Central memory CD8-positive, alpha-beta T cell (primary cell): ENCODE results near the gene PCBP3.

Source experiments
- ATAC-seq: fragments of 150-1000 bp; cut with Tn5 transposase; replicated peaks from 2 replicates; pipeline ENCODE4 v1.10.0; 2022; ENCODE audit warnings: mild to moderate bottlenecking, moderate FRiP score, moderate number of reproducible peaks; ENCODE audit not compliant: poor library complexity, severe bottlenecking; ENCODE audit errors: extremely low read depth
- DNase-seq, 2 donors: peaks; one replicate each; pipeline ENCODE4 v3.0.0; 2021; ENCODE audit warnings: low spot score in 2 of 2
- H3K27ac Mint-ChIP-seq: one replicate; pipeline ENCODE4 v1.8.0; 2022; ENCODE audit warnings: low read depth, mild to moderate bottlenecking, moderate library complexity, mixed read lengths
- H3K27me3 Mint-ChIP-seq: one replicate; pipeline ENCODE4 v1.8.0; 2022; ENCODE audit warnings: mixed read lengths
- H3K36me3 Mint-ChIP-seq: one replicate; pipeline ENCODE4 v1.8.0; 2022; ENCODE audit warnings: mild to moderate bottlenecking, moderate library complexity, mixed read lengths; ENCODE audit not compliant: insufficient read depth
- H3K4me1 Mint-ChIP-seq: one replicate; pipeline ENCODE4 v1.8.0; 2022; ENCODE audit warnings: mixed read lengths
- H3K4me3 Mint-ChIP-seq: one replicate; pipeline ENCODE4 v1.8.0; 2022; ENCODE audit warnings: mild to moderate bottlenecking, moderate library complexity, mixed read lengths
- H3K9me3 Mint-ChIP-seq: one replicate; pipeline ENCODE4 v1.8.0; 2022; ENCODE audit warnings: mixed read lengths

PCBP3 gene

DNA sequence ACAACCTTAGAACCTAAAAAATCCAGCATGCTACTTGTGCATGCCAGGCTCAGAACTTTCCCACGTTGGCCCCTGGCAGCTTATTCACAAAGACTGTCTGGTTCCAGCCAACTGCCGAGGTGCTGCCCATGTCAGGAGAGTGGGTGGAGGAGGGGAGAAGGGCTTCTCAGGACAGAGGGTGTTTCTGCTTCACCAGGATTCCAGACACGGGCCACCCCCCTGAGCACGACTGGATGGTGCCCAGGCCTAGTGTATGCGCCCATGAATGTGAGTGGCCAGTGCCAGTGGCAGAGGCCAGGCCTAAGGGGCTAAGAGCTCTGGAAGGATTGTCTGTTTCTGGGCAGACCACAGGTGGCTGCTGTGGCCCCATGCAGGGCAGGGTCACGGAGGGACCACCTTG is 189.9 kb downstream of the PCBP3 start:
- Mint-ChIP-seq H3K9me3 (no peaks in the 10 kb centered on the region), H3K4me1 (no peaks in the 10 kb centered on the region), H3K36me3 (no peaks in the 10 kb centered on the region), H3K27me3 (peaks cover 14% of the 10 kb centered on the region), H3K27ac (no peak overlapping the region), H3K4me3 (no peak overlapping the region)
- ATAC-seq (no peak), DNase-seq (no peak)

DNA sequence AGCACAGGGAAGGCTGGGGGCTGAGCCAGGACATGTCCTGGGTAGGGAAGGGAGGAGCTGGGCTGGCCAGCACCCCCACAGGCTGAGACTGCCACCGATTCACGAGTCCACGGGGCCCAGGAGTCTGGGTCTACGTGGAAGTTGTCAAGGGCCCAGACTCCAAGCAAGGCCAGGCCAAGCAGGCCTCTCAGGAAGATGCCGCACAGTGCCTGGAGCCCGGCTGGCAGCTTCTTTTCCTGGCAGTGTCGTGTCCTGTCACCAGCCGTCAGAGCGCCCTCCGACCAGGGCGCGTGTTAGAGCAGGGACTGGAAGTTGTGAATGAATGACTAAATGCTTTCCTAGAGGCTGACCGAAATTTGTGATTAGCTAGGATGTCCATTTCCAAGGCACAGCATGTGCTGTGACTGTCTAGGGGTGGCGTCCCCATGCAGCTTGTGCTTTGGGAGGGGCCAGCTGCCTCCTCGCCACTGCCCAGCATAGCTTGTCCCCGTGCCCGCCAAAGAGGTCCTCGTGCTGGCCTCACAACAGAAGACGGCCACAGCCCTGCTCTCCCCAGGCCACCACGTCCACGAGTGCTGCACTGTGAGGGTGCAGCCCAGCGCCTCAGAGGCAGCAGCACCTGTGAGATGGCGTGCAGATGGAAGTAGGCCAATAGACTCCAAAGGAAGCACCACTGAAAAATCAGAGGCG is 190.6 kb downstream of the PCBP3 start:
- no peak overlapping the region for H3K27ac Mint-ChIP-seq
- H3K27me3 Mint-ChIP-seq, result peaks cover 14% of the 10 kb centered on the region
- H3K9me3 Mint-ChIP-seq, result no peaks in the 10 kb centered on the region
- no peak overlapping the region for H3K4me3 Mint-ChIP-seq
- H3K4me1 Mint-ChIP-seq, result no peaks in the 10 kb centered on the region
- ATAC-seq (no peak), DNase-seq (no peak)
- no peaks in the 10 kb centered on the region for H3K36me3 Mint-ChIP-seq

DNA sequence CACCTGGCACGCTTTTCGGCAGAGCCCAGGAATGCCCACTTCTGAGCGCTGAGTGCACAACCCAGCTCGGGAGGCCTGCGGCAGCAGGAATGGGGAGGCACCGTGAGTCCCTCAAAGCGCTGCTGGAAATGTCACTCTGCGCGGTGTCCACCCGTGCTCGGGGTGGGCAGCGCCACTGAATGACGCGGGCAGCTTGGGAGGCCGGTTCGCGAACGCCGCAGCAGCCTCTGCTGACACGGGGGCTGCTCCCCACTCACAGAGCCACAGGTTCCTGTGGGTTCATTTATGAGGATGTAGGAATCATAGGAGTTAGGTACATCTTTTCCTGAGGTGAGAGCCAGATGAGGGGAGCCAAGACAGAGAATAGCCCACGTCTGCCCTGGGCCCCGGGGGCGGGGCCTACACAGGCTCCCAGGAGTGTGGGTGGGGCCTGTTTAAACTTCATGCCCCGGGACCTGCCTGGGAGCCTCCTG is 191.3 kb downstream of the PCBP3 start:
- Mint-ChIP-seq H3K4me1 (no peaks in the 10 kb centered on the region), H3K9me3 (no peaks in the 10 kb centered on the region)

DNA sequence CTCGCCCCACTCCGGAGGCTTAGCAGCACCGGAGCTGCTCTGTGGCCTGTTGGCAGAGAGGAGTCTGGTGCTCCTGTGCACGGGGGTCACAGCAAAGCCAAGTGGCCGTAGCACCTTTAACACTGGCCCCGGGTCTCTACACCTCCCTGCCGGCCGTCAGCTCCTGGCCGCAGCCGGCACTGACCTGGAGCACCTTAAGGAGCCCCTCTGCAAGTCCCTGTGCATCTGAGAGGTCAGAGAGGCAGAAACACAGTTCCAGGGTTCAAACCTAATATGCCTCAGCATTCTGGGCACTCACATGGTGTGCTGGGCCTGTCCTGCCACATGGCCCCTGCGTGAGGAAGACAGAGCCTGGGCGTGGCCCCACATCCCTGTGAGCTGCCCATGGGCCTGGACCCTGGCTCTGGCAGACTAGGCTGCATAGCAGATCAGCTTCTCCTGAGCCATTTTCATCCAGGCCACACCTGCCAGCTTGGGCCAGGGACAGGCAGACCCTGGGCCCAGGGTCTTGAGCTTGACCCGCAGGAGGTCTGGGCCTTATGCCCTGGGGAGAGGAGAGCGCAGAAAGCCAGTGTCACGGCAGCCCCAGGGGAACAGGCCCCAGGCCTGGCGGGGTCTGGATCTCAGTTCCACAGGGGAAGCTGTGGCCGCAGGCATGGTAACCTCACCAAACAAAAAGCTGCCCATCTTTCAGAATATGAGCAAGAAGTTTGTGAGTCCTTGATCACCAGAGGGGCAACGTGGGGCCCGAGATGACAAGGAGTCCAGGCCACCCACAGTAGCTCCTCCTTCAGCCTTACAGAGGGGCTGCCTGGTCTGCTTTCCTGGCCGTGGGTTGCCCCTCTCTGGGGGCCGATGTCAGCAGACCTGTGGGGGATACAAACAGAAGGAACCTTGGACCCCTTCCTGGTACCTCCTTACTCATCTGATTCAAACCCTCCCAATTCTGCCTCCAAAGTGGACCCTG is 192.1 kb downstream of the PCBP3 start:
- H3K27me3 Mint-ChIP-seq, result peaks cover 14% of the 10 kb centered on the region
- H3K4me1 Mint-ChIP-seq, result no peaks in the 10 kb centered on the region
- no peak overlapping the region for H3K27ac Mint-ChIP-seq
- H3K9me3 Mint-ChIP-seq, result no peaks in the 10 kb centered on the region
- DNase-seq (no peak), ATAC-seq (no peak)
- no peak overlapping the region for H3K4me3 Mint-ChIP-seq
- H3K36me3 Mint-ChIP-seq, result no peaks in the 10 kb centered on the region

More for the DNA sequence above, 191.3 kb downstream of the PCBP3 start:
- DNase-seq, result no peak
- H3K27ac Mint-ChIP-seq, result no peak overlapping the region
- H3K27me3 Mint-ChIP-seq, result peaks cover 14% of the 10 kb centered on the region
- no peaks in the 10 kb centered on the region for H3K36me3 Mint-ChIP-seq
- ATAC-seq, result no peak
- no peak overlapping the region for H3K4me3 Mint-ChIP-seq

DNA sequence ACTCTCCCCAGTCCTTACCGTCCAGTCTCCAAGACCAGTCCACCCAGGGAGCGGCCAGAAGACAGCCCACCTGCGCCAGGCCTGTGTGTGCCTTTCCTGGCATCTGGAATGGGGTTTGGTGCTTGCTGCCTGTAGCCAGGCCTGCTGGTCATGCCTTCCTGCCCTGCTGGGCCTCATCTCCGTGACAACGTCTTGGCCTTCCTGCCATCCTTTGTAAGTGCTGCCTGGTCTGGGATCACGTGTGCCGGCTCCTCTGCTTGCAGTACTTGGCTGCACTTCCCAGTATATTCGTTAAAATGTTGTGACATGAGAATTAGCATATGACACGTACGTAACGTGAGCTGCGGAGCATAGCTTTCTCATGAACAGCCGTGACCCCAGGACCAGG is 192.7 kb downstream of the PCBP3 start:
- Mint-ChIP-seq H3K27ac (no peak overlapping the region), H3K9me3 (peaks cover 4% of the 10 kb centered on the region), H3K4me3 (no peak overlapping the region), H3K27me3 (peaks cover 20% of the 10 kb centered on the region), H3K36me3 (no peaks in the 10 kb centered on the region), H3K4me1 (no peaks in the 10 kb centered on the region)
- DNase-seq (no peak), ATAC-seq (no peak)

DNA sequence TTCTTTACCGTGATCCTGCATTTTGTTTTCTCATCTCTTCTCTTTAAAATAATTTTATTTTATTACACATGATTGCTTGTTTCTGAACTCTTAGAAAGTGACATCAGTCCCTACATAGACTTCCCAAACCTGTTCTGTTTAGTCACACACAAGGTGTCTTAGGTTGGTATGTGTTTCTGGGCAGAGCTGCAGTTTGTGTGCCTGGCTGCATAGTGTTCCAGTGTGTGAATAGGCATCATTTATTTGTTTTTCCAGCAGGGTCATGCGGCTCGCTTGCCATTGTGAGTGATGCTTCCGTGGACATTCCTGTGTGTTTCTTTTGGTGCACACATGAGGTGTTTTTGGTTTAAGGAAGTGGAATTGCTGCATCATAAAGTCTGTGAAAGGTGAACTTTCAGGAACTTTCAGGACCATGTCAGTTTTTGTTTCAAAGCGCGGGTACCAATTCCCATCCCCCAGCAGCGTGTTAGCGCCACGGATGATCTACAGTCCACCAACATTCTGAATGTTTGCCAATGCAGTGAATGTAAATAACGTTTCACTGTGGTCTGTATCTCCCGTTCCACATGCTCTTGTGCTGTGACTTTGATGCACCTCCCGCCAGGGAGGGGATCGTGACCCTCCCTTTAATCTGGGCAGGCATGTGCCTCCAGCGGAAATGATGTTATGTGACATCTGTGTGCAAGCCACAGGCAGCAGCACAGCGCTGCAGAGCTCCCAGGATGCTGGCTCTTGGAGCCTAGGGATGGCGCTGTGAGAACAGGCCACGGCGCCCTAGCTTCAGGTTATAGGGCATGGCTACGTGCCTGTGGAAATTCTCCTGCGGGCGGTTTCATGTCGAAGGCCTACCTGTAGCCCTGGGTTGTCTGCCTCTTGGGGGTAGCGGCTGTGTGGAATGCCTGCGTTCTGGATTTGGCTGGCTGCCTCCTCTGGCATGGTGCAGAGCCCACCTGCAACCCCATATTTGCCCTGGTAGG is 193.5 kb downstream of the PCBP3 start:
- DNase-seq (no peak), ATAC-seq (no peak)
- Mint-ChIP-seq H3K27me3 (peaks cover 20% of the 10 kb centered on the region), H3K9me3 (peaks cover 6% of the 10 kb centered on the region), H3K36me3 (no peaks in the 10 kb centered on the region), H3K4me3 (no peak overlapping the region), H3K4me1 (no peaks in the 10 kb centered on the region), H3K27ac (no peak overlapping the region)

DNA sequence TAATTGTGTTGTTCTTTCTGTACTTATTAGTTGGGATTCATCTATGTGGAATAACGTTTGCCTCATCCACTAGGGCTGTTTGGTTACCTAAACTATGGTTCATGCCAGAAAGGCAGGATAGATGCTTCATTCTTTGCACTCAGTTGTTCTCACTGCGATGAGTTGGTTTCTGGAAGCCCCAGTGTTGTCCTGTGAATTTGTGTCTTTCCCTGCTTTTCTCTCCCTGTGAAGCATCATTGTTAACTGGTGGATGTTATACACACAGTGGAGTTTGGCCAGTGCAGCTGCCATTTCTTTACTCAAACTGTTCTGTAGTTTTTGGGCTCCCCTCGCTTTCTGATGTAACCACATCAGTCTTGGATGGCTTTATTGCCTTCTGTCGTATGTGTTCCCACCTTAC is 194.4 kb downstream of the PCBP3 start:
- ATAC-seq (no peak), DNase-seq (no peak)
- peaks cover 6% of the 10 kb centered on the region for H3K9me3 Mint-ChIP-seq
- H3K27ac Mint-ChIP-seq, result no peak overlapping the region
- H3K36me3 Mint-ChIP-seq, result no peaks in the 10 kb centered on the region
- H3K27me3 Mint-ChIP-seq, result peaks cover 23% of the 10 kb centered on the region
- no peaks in the 10 kb centered on the region for H3K4me1 Mint-ChIP-seq
- H3K4me3 Mint-ChIP-seq, result no peak overlapping the region

DNA sequence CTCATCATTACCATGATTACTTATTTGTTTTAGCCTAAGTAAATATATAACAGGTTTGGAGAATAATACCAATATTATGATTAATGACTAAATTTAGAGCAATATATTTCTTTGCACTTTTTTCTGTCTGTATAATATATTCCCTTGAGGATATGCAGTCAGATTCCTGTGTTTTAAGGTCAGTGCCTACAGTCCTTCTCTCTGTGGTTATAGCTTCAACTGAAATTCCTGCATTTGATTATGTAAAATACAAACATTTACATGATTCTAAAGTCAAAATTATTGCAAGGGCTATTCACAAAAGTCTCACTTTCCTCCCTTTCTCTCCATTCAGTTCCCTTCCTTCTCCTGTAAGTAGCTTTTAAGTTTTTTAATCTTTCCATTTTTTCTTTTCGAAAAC is 195.1 kb downstream of the PCBP3 start:
- DNase-seq, result no peak

DNA sequence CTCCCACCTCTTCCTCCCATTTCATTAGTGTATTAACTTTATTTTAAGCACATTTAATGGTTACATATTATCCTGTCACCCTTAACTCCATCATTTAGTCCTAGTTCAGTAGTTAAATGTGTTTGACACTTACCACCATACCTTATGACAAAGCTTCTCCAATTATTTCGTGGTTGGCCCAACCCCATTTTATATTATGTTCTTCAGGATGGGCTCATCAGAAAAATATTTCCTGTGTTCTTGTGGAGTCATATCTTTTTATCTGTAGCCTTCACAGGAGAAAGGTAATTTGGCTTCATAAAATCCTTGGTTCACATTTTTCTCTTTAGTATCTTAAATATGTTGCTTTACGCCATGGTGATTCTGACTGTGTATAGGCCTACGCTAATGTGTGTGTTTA is 195.7 kb downstream of the PCBP3 start:
- Mint-ChIP-seq H3K4me3 (no peak overlapping the region), H3K9me3 (peaks cover 6% of the 10 kb centered on the region), H3K36me3 (no peaks in the 10 kb centered on the region), H3K27me3 (peaks cover 29% of the 10 kb centered on the region), H3K4me1 (no peaks in the 10 kb centered on the region), H3K27ac (no peak overlapping the region)
- DNase-seq (no peak), ATAC-seq (no peak)

More for the DNA sequence above, 195.1 kb downstream of the PCBP3 start:
- no peak for ATAC-seq
- Mint-ChIP-seq H3K36me3 (no peaks in the 10 kb centered on the region), H3K27ac (no peak overlapping the region), H3K27me3 (peaks cover 29% of the 10 kb centered on the region), H3K9me3 (peaks cover 6% of the 10 kb centered on the region), H3K4me1 (no peaks in the 10 kb centered on the region), H3K4me3 (no peak overlapping the region)

DNA sequence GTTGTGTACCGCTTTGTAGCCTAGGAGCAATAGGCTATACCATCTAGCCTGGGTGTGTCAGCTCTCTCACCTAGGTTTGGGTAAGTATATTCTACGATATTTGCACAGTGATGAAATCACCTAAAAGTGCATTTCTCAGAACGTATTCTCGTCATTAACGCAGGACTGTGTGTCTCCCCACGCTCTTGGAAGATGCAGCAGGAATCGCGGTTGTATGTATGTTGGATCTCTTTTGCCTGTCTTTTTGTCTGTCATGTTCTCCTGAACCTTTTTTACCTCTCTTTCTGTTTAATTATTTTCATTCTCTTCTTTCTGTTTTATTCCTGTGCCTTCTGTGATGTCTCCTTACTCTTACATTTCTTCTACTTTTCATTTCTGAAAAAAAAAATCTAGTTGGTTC is 197.5 kb downstream of the PCBP3 start:
- peaks cover 29% of the 10 kb centered on the region for H3K27me3 Mint-ChIP-seq
- H3K4me1 Mint-ChIP-seq, result no peaks in the 10 kb centered on the region
- no peak overlapping the region for H3K4me3 Mint-ChIP-seq
- H3K27ac Mint-ChIP-seq, result no peak overlapping the region
- no peak for ATAC-seq
- H3K36me3 Mint-ChIP-seq, result no peaks in the 10 kb centered on the region
- H3K9me3 Mint-ChIP-seq, result peaks cover 6% of the 10 kb centered on the region
- DNase-seq, result no peak

DNA sequence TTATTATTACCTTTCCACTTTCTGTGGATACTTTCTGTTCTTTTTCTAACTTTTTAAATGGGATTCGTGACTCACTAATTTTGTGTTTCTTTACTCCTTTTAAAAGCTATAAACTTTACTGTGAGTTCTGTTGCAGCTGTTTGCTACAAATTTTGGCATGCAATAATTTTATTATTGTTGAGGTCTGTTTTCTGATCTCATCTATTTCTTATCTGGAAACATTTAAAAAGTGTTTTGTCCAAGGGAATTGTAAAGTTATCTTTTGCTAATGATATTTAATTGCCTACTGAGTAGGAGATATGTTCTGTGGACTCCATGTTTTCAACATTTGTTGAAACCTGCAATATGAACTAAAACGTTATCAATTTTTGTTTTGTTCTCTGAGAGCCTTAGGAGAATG is 199.9 kb downstream of the PCBP3 start:
- no peak overlapping the region for H3K27ac Mint-ChIP-seq
- peaks cover 6% of the 10 kb centered on the region for H3K9me3 Mint-ChIP-seq
- H3K27me3 Mint-ChIP-seq, result peaks cover 49% of the 10 kb centered on the region
- no peak for ATAC-seq
- no peaks in the 10 kb centered on the region for H3K4me1 Mint-ChIP-seq
- DNase-seq, result no peak
- no peaks in the 10 kb centered on the region for H3K36me3 Mint-ChIP-seq
- no peak overlapping the region for H3K4me3 Mint-ChIP-seq

DNA sequence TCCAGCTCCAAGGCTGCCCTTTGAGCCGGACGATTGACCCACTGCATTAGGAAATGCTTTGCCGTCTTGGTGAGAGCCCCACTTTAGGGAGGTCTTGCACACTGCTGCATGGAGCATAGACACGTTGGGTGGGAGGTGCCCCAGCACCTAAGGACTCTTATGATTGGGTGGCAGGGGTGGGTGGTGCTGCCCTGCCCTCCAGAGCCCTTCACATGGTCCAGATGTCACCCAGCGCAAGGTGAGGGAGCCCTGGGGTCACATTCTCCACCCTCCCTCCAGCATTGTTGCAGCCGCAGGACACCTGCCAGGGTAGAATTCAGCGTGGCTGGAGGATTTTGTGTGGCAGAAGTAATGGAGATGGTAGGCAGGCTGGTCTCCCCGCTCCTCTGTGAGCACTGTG is 200.7 kb downstream of the PCBP3 start:
- H3K27ac Mint-ChIP-seq, result no peak overlapping the region
- peaks cover 57% of the 10 kb centered on the region for H3K27me3 Mint-ChIP-seq
- no peak for DNase-seq

More for the DNA sequence above, 200.7 kb downstream of the PCBP3 start:
- Mint-ChIP-seq H3K9me3 (peaks cover 6% of the 10 kb centered on the region), H3K4me3 (no peak overlapping the region), H3K4me1 (no peaks in the 10 kb centered on the region), H3K36me3 (no peaks in the 10 kb centered on the region)
- no peak for ATAC-seq
